Thyroid gland (tissue), 4 donors: ENCODE data around the gene MYH14.
"Not testable (repeated sequence)": the region's sequence is repeated elsewhere in the genome, so short reads cannot be mapped to it uniquely, and the experiment has no call there.

Source experiments
- POLR2A ChIP-seq, 2 donors: fragments of 450-650 bp; IDR thresholded peaks; one replicate each; pipeline ENCODE4 v1.6.1; 2017; ENCODE audit warnings: antibody characterized with exemption in 2 of 2, mild to moderate bottlenecking in 2 of 2, moderate library complexity in 1 of 2
- TF ChIP-seq, protein P1 (sequence below), 6 experiments: fragments of 200-600 bp in 3 of 6; fragments of 450-650 bp in 3 of 6; sonication (generic) in 3 of 6; IDR thresholded peaks; one replicate each; pipeline ENCODE4 v1.5.1; 2016 to 2019; ENCODE audit warnings: antibody characterized with exemption in 6 of 6, mild to moderate bottlenecking in 2 of 6, inconsistent platforms in 1 of 6, moderate library complexity in 1 of 6

GRCh38 chr19:50353487-50353880 is 150.1 kb downstream of the MYH14 start:
- TF ChIP-seq, protein P1, sequence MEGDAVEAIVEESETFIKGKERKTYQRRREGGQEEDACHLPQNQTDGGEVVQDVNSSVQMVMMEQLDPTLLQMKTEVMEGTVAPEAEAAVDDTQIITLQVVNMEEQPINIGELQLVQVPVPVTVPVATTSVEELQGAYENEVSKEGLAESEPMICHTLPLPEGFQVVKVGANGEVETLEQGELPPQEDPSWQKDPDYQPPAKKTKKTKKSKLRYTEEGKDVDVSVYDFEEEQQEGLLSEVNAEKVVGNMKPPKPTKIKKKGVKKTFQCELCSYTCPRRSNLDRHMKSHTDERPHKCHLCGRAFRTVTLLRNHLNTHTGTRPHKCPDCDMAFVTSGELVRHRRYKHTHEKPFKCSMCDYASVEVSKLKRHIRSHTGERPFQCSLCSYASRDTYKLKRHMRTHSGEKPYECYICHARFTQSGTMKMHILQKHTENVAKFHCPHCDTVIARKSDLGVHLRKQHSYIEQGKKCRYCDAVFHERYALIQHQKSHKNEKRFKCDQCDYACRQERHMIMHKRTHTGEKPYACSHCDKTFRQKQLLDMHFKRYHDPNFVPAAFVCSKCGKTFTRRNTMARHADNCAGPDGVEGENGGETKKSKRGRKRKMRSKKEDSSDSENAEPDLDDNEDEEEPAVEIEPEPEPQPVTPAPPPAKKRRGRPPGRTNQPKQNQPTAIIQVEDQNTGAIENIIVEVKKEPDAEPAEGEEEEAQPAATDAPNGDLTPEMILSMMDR (IDR thresholded peaks at IDR 0.05), result not testable (repeated sequence)
- not testable (repeated sequence) for TF ChIP-seq POLR2A (IDR thresholded peaks at IDR 0.05)
